ENCODE results near the gene PCDH8.
"Not testable (repeated sequence)": the region's sequence is repeated elsewhere in the genome, so short reads cannot be mapped to it uniquely, and the experiment has no call there.

The PCDH8 gene

GRCh38 chr13:52850072-52850395 is 1.6 kb upstream of the PCDH8 start:
- DNase-seq (ENCODE audit: low spot score): no peak

- DNase-seq (ENCODE audit: low spot score): no peak
Observed at GRCh38 chr13:52849291-52850071, 1.0 kb upstream of the PCDH8 start.

- DNase-seq (ENCODE audit: low spot score): no peak
Observed at GRCh38 chr13:52847682-52848432, 583 bp downstream of the PCDH8 start.

GRCh38 chr13:52847322-52847681 is 1.1 kb downstream of the PCDH8 start:
- DNase-seq (ENCODE audit: low spot score): no peak

GRCh38 chr13:52846567-52847321 is 1.7 kb downstream of the PCDH8 start:
- no peak for DNase-seq (ENCODE audit: low spot score)

GRCh38 chr13:52845766-52846566 is 2.5 kb downstream of the PCDH8 start:
- DNase-seq (ENCODE audit: low spot score): no peak

GRCh38 chr13:52845334-52845761 is 3.1 kb downstream of the PCDH8 start:
- no peak for DNase-seq (ENCODE audit: low spot score)

GRCh38 chr13:52844836-52845235 is 3.6 kb downstream of the PCDH8 start:
- DNase-seq (ENCODE audit: low spot score): no peak

GRCh38 chr13:52842441-52842840 is 6.0 kb downstream of the PCDH8 start:
- DNase-seq (ENCODE audit: low spot score): no peak

- no peak for DNase-seq (ENCODE audit: low spot score)
Observed at GRCh38 chr13:52840066-52840465, 8.4 kb downstream of the PCDH8 start.

GRCh38 chr13:52838433-52839107 is 9.9 kb downstream of the PCDH8 start:
- no peak for DNase-seq (ENCODE audit: low spot score)

GRCh38 chr13:52837850-52838249 is 10.6 kb downstream of the PCDH8 start:
- no peak for DNase-seq (ENCODE audit: low spot score)

GRCh38 chr13:52835071-52835839 is 13.2 kb downstream of the PCDH8 start:
- no peak for DNase-seq (ENCODE audit: low spot score)

GRCh38 chr13:52833296-52833875 is 15.1 kb downstream of the PCDH8 start:
- no peak for DNase-seq (ENCODE audit: low spot score)

GRCh38 chr13:52832313-52832712 is 16.1 kb downstream of the PCDH8 start:
- DNase-seq (ENCODE audit: low spot score): no peak

GRCh38 chr13:52830946-52831345 is 17.5 kb downstream of the PCDH8 start:
- DNase-seq (ENCODE audit: low spot score): no peak

GRCh38 chr13:52827839-52828238 is 20.6 kb downstream of the PCDH8 start:
- DNase-seq (ENCODE audit: low spot score): no peak

- DNase-seq (ENCODE audit: low spot score): not testable (repeated sequence)
Observed at GRCh38 chr13:52817886-52818285, 30.6 kb downstream of the PCDH8 start.

- DNase-seq (ENCODE audit: low spot score): no peak
Observed at GRCh38 chr13:52815330-52815729, 33.1 kb downstream of the PCDH8 start.

- DNase-seq (ENCODE audit: low spot score): no peak
Observed at GRCh38 chr13:52812941-52813340, 35.5 kb downstream of the PCDH8 start.
